T-helper 1 cell treated with Interleukin-12 subunit alpha and Interleukin-12 subunit beta and Interleukin-4 antibody, amounts not matched to agents 30 ng/mL and 1 ng/mL, for 36 hours (primary cell): ENCODE measurements around the gene DCTD. TPM values are rescaled to one million over a fixed set of nuclear protein-coding genes. Genes with fewer than 3 reads are reported as not detected.

ENCODE experiments used
- intact Hi-C: fragments of 100-400 bp; cut with micrococcal nuclease; formaldehyde crosslinking; loops from one replicate; pipeline ENCODE4 v1.15.1; 2024
- total RNA-seq: library from RNA; stranded (reverse); gene quantifications from 2 replicates; pipeline ENCODE4 v1.2.3, GENCODE V29; 2022

Gene DCTD
- total RNA-seq, 1 donor from 2014 or later = 76.6 TPM

- intact Hi-C loops = no loop called here
Observed at GRCh38 chr4:182874304-182874751, 42.9 kb downstream of the DCTD start.

- intact Hi-C loops = no loop called here
Observed at GRCh38 chr4:182873726-182874125, 43.5 kb downstream of the DCTD start.

GRCh38 chr4:182873289-182873688 lies 43.9 kb downstream of the DCTD start:
- intact Hi-C loops = no loop called here

GRCh38 chr4:182872886-182873285 lies 44.3 kb downstream of the DCTD start:
- intact Hi-C loops = no loop called here

GRCh38 chr4:182871616-182872015 lies 45.6 kb downstream of the DCTD start:
- intact Hi-C loops = no loop called here

- intact Hi-C loops = no loop called here
Observed at GRCh38 chr4:182869697-182870096, 47.5 kb downstream of the DCTD start.

- intact Hi-C loops = no loop called here
Observed at GRCh38 chr4:182866746-182867145, 50.4 kb downstream of the DCTD start.

GRCh38 chr4:182863501-182863900 lies 53.7 kb downstream of the DCTD start:
- intact Hi-C loops = no loop called here

GRCh38 chr4:182862921-182863320 lies 54.3 kb downstream of the DCTD start:
- intact Hi-C loops = no loop called here

- intact Hi-C loops = no loop called here
Observed at GRCh38 chr4:182862141-182862875, 54.9 kb downstream of the DCTD start.

- intact Hi-C loops = no loop called here
Observed at GRCh38 chr4:182861346-182861745, 55.8 kb downstream of the DCTD start.

- intact Hi-C loops = no loop called here
Observed at GRCh38 chr4:182859730-182860129, 57.5 kb downstream of the DCTD start.

- intact Hi-C loops = no loop called here
Observed at GRCh38 chr4:182858711-182859110, 58.5 kb downstream of the DCTD start.

GRCh38 chr4:182856862-182857261 lies 60.3 kb downstream of the DCTD start:
- intact Hi-C loops = no loop called here

GRCh38 chr4:182855877-182856276 lies 61.3 kb downstream of the DCTD start:
- intact Hi-C loops = no loop called here

- intact Hi-C loops = no loop called here
Observed at GRCh38 chr4:182855312-182855711, 61.9 kb downstream of the DCTD start.

- intact Hi-C loops = no loop called here
Observed at GRCh38 chr4:182854466-182854865, 62.7 kb downstream of the DCTD start.

- intact Hi-C loops = no loop called here
Observed at GRCh38 chr4:182853731-182854330, 63.4 kb downstream of the DCTD start.

GRCh38 chr4:182848685-182849084 lies 68.5 kb downstream of the DCTD start:
- intact Hi-C loops = no loop called here

- intact Hi-C loops = no loop called here
Observed at GRCh38 chr4:182847576-182848450, 69.4 kb downstream of the DCTD start.

- intact Hi-C loops = no loop called here
Observed at GRCh38 chr4:182846036-182846435, 71.2 kb downstream of the DCTD start.

- intact Hi-C loops = no loop called here
Observed at GRCh38 chr4:182845618-182846017, 71.6 kb downstream of the DCTD start.
